BJ (cell line): ENCODE measurements around the gene FIGLA. TPM values are rescaled to one million over a fixed set of nuclear protein-coding genes. Genes with fewer than 3 reads are reported as not detected.

Source experiments
- CTCF ChIA-PET: fragments of 350-600 bp; formaldehyde crosslinking; extraction: SDS; loops from one replicate; lab custom pipeline; 2021; ENCODE audit warnings: antibody characterized with exemption, inconsistent platforms; lab: Yijun Ruan, JAX
- POLR2A ChIA-PET: fragments of 300-600 bp; sonication (Branson Sonifier 250); formaldehyde crosslinking; extraction: SDS; loops from one replicate; lab custom pipeline; 2021; ENCODE audit warnings: antibody characterized with exemption; lab: Charles Lee
- DNase-seq: peaks from one replicate; pipeline ENCODE4 v3.0.0-alpha.2; 2011; ENCODE audit warnings: low read depth
- H3K27me3 ChIP-seq: 2 replicates; pipeline ENCODE4 v1.6.0; 2011; ENCODE audit warnings: low read length; ENCODE audit not compliant: control insufficient read depth, insufficient read depth
- H3K36me3 ChIP-seq: 2 replicates; pipeline ENCODE4 v1.5.1; 2011; ENCODE audit warnings: low read length; ENCODE audit not compliant: control insufficient read depth, insufficient read depth
- H3K4me3 ChIP-seq: 2 replicates; pipeline ENCODE4 v1.5.1; 2011; ENCODE audit warnings: low read depth, mild to moderate bottlenecking, control low read depth, low read length
- polyA plus RNA-seq: library from polyadenylated mRNA; depleted of rRNA; stranded (reverse); fragments of >200 nt; gene quantifications from 2 replicates; pipeline ENCODE4 v1.2.3, GENCODE V29; 2011
- TF ChIP-seq, protein P1 (sequence below): IDR thresholded peaks from 2 replicates; pipeline ENCODE4 v1.5.1; 2011; ENCODE audit warnings: low read depth, mild to moderate bottlenecking, control low read depth, inconsistent platforms, low read length, moderate library complexity; ENCODE audit not compliant: insufficient read depth

The FIGLA gene
- polyA plus RNA-seq, 1 experiment, result not detected

DNA sequence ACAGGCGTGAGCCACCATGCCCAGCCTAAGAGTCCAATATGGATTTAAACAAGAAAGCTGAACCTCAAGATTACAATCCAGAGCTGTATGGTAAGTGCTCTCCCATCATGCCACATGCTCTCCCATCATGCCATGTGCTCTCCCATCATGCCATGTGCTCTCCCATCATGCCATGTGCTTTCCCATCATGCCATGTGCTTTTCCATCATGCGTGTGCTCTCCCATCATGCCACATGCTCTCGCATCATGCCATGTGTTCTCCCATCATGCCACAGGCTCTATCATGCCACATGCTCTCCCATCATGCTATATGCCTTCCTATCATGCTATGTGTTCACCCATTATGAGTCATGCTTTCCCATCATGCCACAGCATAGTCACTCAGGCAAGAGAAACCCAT, 43.2 kb downstream of the FIGLA start:
- TF ChIP-seq, protein P1, sequence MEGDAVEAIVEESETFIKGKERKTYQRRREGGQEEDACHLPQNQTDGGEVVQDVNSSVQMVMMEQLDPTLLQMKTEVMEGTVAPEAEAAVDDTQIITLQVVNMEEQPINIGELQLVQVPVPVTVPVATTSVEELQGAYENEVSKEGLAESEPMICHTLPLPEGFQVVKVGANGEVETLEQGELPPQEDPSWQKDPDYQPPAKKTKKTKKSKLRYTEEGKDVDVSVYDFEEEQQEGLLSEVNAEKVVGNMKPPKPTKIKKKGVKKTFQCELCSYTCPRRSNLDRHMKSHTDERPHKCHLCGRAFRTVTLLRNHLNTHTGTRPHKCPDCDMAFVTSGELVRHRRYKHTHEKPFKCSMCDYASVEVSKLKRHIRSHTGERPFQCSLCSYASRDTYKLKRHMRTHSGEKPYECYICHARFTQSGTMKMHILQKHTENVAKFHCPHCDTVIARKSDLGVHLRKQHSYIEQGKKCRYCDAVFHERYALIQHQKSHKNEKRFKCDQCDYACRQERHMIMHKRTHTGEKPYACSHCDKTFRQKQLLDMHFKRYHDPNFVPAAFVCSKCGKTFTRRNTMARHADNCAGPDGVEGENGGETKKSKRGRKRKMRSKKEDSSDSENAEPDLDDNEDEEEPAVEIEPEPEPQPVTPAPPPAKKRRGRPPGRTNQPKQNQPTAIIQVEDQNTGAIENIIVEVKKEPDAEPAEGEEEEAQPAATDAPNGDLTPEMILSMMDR, result no peak
- Histone ChIP-seq H3K36me3 (no peaks in the 10 kb centered on the region), H3K27me3 (peaks cover 3% of the 10 kb centered on the region; the same call in 1 of the 2 replicates), H3K4me3 (no peak overlapping the region)
- CTCF ChIA-PET, result interaction anchor here (0.8 kb wide), 1 partner anchor 30 kb away, joined by 3 read pairs; no protein-coding TSS in a partner anchor
- DNase-seq, result no peak
- POLR2A ChIA-PET, result no interaction called here

DNA sequence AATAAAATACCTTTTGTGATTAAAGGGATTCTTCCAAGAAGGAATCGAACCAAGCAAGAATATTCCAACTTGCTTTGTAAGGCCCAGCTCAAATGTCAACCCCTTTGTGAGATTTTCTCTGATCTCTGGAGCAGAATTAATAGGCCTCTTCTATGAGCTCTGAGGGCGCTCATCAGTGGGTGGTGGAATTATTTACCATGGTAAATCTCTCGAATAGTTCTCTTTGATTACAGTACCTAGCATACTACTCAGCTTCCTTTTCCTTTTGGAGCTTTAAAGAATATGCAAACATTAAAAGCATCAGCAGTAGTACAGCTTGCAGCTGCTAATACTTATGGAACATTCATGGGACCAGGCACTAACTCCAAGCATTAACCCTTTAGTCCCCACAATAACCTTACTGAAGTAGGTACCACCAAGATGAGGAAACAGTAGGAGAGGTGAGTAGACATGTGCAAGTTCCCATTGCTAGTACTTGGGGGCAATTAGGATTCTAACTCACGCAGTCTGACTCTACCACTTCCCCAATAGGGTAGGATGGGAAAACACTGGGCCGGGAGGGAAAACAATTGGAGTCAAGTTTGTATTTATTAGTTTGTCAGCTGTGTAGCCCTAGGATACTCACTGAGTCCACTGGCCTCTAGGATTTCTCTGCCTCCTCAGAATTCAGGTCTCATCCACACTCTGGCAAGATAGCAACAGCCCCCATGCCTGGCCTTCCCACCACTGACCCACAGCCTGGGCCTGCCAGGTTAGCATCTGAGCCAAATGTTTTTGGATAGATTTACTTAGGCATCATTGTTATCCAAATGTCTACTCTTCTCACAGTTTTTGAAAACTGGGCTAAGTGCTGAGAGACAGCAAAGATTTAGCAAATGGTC, 44.1 kb downstream of the FIGLA start:
- POLR2A ChIA-PET, result no interaction called here
- Histone ChIP-seq H3K36me3 (no peaks in the 10 kb centered on the region), H3K4me3 (no peak overlapping the region), H3K27me3 (peaks cover 3% of the 10 kb centered on the region; the same call in 1 of the 2 replicates)
- no peak for DNase-seq
- CTCF ChIA-PET, result no interaction called here
- TF ChIP-seq, protein P1, result no peak

DNA sequence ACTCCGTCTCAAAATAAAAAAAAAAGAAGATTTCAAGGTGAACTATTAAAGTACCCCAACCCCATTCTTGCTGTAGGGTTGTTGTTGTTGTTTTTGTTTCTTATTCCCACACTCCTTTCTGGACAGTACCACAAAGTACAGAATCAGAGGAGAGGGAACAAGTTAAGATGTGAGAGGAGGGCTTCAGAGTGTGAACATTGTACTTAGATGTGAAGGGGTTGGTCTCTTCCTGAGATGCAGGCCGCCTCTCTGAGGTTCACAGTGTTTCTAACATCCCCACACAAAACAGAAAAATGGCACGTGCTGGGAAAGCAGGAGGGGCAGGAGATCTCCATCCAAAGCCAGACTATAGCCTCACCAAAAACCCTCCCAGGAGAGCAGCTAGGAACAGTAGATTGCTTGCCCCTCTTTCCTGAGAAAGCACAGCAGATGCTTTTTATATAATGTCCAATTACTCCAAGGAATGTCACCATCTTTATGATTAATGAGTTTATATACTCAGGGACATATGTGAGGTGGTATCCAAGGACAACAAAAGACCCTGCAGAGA, 45.1 kb downstream of the FIGLA start:
- no peak for DNase-seq
- ChIA-PET CTCF (no interaction called here), POLR2A (no interaction called here)
- H3K4me3 ChIP-seq, result no peak overlapping the region
- no peaks in the 10 kb centered on the region for H3K36me3 ChIP-seq
- TF ChIP-seq, protein P1, result no peak
- H3K27me3 ChIP-seq, result peaks cover 3% of the 10 kb centered on the region; the same call in 1 of the 2 replicates

DNA sequence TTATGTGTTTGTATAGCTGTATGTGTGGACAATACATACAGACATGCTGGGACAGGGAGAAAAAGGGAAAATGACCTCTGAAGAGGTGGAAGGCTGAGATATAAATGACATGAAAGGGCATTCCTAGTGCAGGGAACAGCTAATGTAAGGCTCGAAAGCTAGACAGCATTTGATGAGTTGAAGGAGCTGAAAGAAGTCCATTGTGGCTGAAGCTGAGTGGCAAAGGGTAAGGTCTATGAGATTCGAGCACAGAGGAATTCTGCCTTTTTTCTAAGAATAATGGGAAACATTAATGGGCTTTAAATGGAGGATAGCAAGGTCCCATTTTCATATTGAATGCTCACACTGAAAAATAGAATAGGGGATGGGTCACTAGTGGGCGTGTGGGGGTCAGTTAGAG, 46.0 kb downstream of the FIGLA start:
- Histone ChIP-seq H3K4me3 (no peak overlapping the region), H3K36me3 (no peaks in the 10 kb centered on the region), H3K27me3 (peaks cover 3% of the 10 kb centered on the region; the same call in 1 of the 2 replicates)
- TF ChIP-seq, protein P1, result no peak
- DNase-seq, result no peak
- CTCF ChIA-PET, result no interaction called here
- POLR2A ChIA-PET, result no interaction called here

DNA sequence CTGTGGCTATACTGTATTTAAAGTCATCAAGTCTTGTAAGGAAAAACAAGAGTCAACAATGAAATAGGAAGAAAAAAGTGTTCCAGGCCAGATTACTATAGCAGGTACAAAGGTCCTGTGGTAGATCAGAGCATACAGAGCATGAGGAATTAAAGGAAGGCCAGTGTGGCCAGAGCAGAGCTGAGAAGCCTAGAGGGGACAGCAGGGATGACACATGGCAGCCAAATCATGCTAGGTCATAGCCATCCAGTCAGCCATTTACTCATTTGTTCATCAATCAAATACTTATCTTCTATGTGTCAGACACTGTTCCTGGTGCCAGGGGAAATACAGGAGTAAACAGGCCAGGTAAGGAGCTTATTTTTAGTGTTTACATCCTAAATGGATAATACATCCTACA, 46.8 kb downstream of the FIGLA start:
- Histone ChIP-seq H3K4me3 (no peak overlapping the region), H3K27me3 (peaks cover 3% of the 10 kb centered on the region; the same call in 1 of the 2 replicates), H3K36me3 (no peaks in the 10 kb centered on the region)
- TF ChIP-seq, protein P1, result no peak
- ChIA-PET POLR2A (no interaction called here), CTCF (no interaction called here)
- DNase-seq, result no peak
